K562 (cell line): ENCODE results near the gene MME. TPM values are rescaled to one million over a fixed set of nuclear protein-coding genes. Genes with fewer than 3 reads are reported as not detected.

Experiments used
- ATAC-seq: fragments of 200-7000 bp; cut with Tn5 transposase; 3 replicates; pipeline ENCODE4 v1.9.1; 2020; ENCODE audit warnings: moderate library complexity
- BruUV-seq: library from RNA; stranded (reverse); fragments of 400-500 nt; replicated peaks from 2 replicates; lab custom pipeline; 2021; lab: Mats Ljungman, UMichigan
- CTCF ChIA-PET: fragments of 300-600 bp; formaldehyde crosslinking; extraction: SDS; loops from one replicate; lab custom pipeline; 2021; ENCODE audit warnings: low intra/inter-chr PET ratio; lab: Yijun Ruan, JAX
- POLR2A ChIA-PET: fragments of 300-600, 350-650 bp; sonication (Branson Sonifier 250); formaldehyde crosslinking; extraction: SDS; loops from one replicate; lab custom pipeline; 2021; ENCODE audit warnings: antibody characterized with exemption, inconsistent platforms; lab: Yijun Ruan, JAX
- DNase-seq, 4 experiments: peaks; one replicate each; pipeline versions ENCODE4 v3.0.0 to v3.0.0-alpha.2; 2011 to 2018; ENCODE audit warnings: low spot score in 3 of 4, mixed read lengths in 3 of 4; ENCODE audit errors: extremely low read depth in 1 of 4
- FAIRE-seq: peaks from 2 replicates; lab custom pipeline; 2011; peaks lifted over from hg19 to GRCh38; lab: Jason Lieb, UNC
- H2AFZ ChIP-seq: 2 replicates; pipeline ENCODE4 v1.6.0; 2011; ENCODE audit warnings: low read depth, low read length, control low read depth, inconsistent platforms
- H3K27ac ChIP-seq: fragments of 200-600 bp; 3 replicates; pipeline ENCODE4 v1.8.0; 2011; ENCODE audit warnings: low read depth, mild to moderate bottlenecking, control low read depth, inconsistent platforms, low read length, moderate library complexity, mixed read lengths; ENCODE audit errors: extremely low read depth
- H3K27me3 ChIP-seq, 2 experiments: fragments of 300-600 bp in 1 of 2; 2 replicates in 1 of 2; 3 replicates in 1 of 2; pipeline versions ENCODE4 v1.6.0 to v1.8.0; 2011; ENCODE audit warnings: inconsistent platforms in 2 of 2, low read length in 2 of 2, mild to moderate bottlenecking in 1 of 2, mixed read lengths in 1 of 2, moderate library complexity in 1 of 2; ENCODE audit not compliant: control insufficient read depth in 2 of 2, insufficient read depth in 2 of 2
- H3K36me3 ChIP-seq: fragments of 300-600 bp; 3 replicates; pipeline ENCODE4 v1.8.0; 2011; ENCODE audit warnings: mild to moderate bottlenecking, low read length, inconsistent platforms; ENCODE audit not compliant: control insufficient read depth, insufficient read depth
- H3K4me1 ChIP-seq, 2 experiments: fragments of 200-600 bp in 1 of 2; replicated peaks in 1 of 2; 2 replicates in 1 of 2; 3 replicates in 1 of 2; pipeline versions ENCODE4 v1.5.1 to v1.8.0; 2011; ENCODE audit warnings: inconsistent platforms in 2 of 2, low read length in 2 of 2, mild to moderate bottlenecking in 1 of 2, mixed read lengths in 1 of 2, moderate library complexity in 1 of 2; ENCODE audit not compliant: control insufficient read depth in 2 of 2, insufficient read depth in 2 of 2
- H3K4me2 ChIP-seq: 2 replicates; pipeline ENCODE4 v1.6.1; 2011; ENCODE audit warnings: low read length, control low read depth, inconsistent platforms, mixed read lengths; ENCODE audit not compliant: insufficient read depth
- H3K4me3 ChIP-seq: fragments of 200-600 bp; sonication (generic), shearing (Covaris generic); 2 replicates; pipeline ENCODE4 v1.5.1; 2016; ENCODE audit warnings: control low read depth, inconsistent platforms
- H3K79me2 ChIP-seq: fragments of 200-600 bp; 3 replicates; pipeline ENCODE4 v1.8.0; 2011; ENCODE audit warnings: low read length, inconsistent platforms; ENCODE audit not compliant: control insufficient read depth, insufficient read depth
- H3K9ac ChIP-seq, 2 experiments: 2 replicates each; pipeline versions ENCODE4 v1.6.0 to v1.6.1; 2011; ENCODE audit warnings: low read depth in 2 of 2, low read length in 2 of 2, control low read depth in 1 of 2, inconsistent platforms in 1 of 2, mild to moderate bottlenecking in 1 of 2, mixed read lengths in 1 of 2; ENCODE audit not compliant: insufficient read depth in 1 of 2
- H3K9me1 ChIP-seq: one replicate; pipeline ENCODE4 v1.6.0; 2011; ENCODE audit warnings: inconsistent platforms, mild to moderate bottlenecking, low read length, moderate library complexity; ENCODE audit not compliant: control insufficient read depth, insufficient read depth
- H3K9me3 ChIP-seq: replicated peaks from 2 replicates; pipeline ENCODE4 v1.5.1; 2011; ENCODE audit warnings: low read depth, low read length, inconsistent platforms; ENCODE audit not compliant: control insufficient read depth, insufficient read depth
- H4K20me1 ChIP-seq: replicated peaks from 2 replicates; pipeline ENCODE4 v1.6.1; 2011; ENCODE audit warnings: low read length, inconsistent platforms, mixed read lengths; ENCODE audit not compliant: control insufficient read depth, insufficient read depth
- KAT7 ChIP-seq: sonication (generic); formaldehyde crosslinking; IDR thresholded peaks from 2 replicates; pipeline ENCODE4 v1.8.0; 2022; ENCODE audit warnings: missing genetic modification reagents, mild to moderate bottlenecking, borderline replicate concordance
- PRMT5 ChIP-seq: sonication (generic); formaldehyde crosslinking; IDR thresholded peaks from 2 replicates; pipeline ENCODE4 v1.5.0; 2020; ENCODE audit warnings: missing genetic modification reagents
- RBM17 ChIP-seq: fragments of 200-400 bp; formaldehyde crosslinking; IDR thresholded peaks from 2 replicates; pipeline ENCODE4 v1.6.1; 2017; ENCODE audit warnings: low read depth, mild to moderate bottlenecking, low read length, borderline replicate concordance
- TCF7L2 ChIP-seq: fragments of 150-350 bp; IDR thresholded peaks from 2 replicates; pipeline ENCODE4 v1.6.1; 2016; ENCODE audit warnings: low read depth, mild to moderate bottlenecking, low read length, moderate library complexity
- TEAD4 ChIP-seq, 2 experiments: sonication (generic) in 1 of 2; formaldehyde crosslinking in 1 of 2; IDR thresholded peaks; 2 replicates each; pipeline versions ENCODE4 v1.6.1 to v1.8.0; 2012 to 2022; ENCODE audit warnings: borderline replicate concordance in 1 of 2, inconsistent platforms in 1 of 2, low read length in 1 of 2, mild to moderate bottlenecking in 1 of 2, missing genetic modification reagents in 1 of 2
- ZBED1 ChIP-seq: IDR thresholded peaks from 2 replicates; pipeline ENCODE4 v1.6.1; 2014
- WGBS: fragments of 100-300 bp; shearing (Covaris generic); methylation state at CpG from one replicate; pipeline ENCODE4 v1.1.6; 2016; ENCODE audit warnings: low coverage, mixed read lengths; ENCODE audit not compliant: insufficient coverage; ENCODE audit errors: missing lambda C conversion rate; 5-methylcytosine and 5-hydroxymethylcytosine counted together
- in situ Hi-C: fragments of 300-500 bp; cut with MboI; formaldehyde crosslinking; loops from 4 replicates; pipeline ENCODE4 v1.15.0; 2018; ENCODE audit warnings: inconsistent platforms, mixed read lengths
- intact Hi-C: fragments of 100-400 bp; cut with micrococcal nuclease; formaldehyde crosslinking; loops from 2 replicates; pipeline ENCODE4 v1.14.2; 2022
- polyA plus RNA-seq, 8 experiments: library from polyadenylated mRNA; depleted of rRNA in 4 of 8; stranded (reverse) in 5 of 8; unstranded in 3 of 8; fragments of >200 nt; fragmentation: Nextera tagmentation in 2 of 8; fragmentation: Illumina TruSeq in 1 of 8; extraction: Ambion mirVana in 2 of 8; extraction: Trizol in 1 of 8; gene quantifications; 2 replicates each; pipeline versions ENCODE4 v1.2.1 to v1.2.3, GENCODE V29; 2011 to 2014; ENCODE audit warnings: inconsistent platforms in 1 of 8, missing spikeins in 1 of 8
- total RNA-seq, 7 experiments: library from RNA; depleted of rRNA in 6 of 7; stranded (reverse); fragments of >200 nt in 6 of 7; fragmentation: Illumina TruSeq in 2 of 7; extraction: Trizol in 2 of 7; gene quantifications; 2 replicates each; pipeline versions ENCODE4 v1.2.1 to v1.2.3, GENCODE V29; 2011 to 2021; ENCODE audit warnings: low replicate concordance in 1 of 7
- TF ChIP-seq, protein P1 (sequence below): fragments of 250-450 bp; sonication (Bioruptor Pico); IDR thresholded peaks from 2 replicates; pipeline ENCODE4 v1.4.0; 2020
- TF ChIP-seq, protein P2 (sequence below): fragments of 450-650 bp; IDR thresholded peaks from 2 replicates; pipeline ENCODE4 v1.6.1; 2017; ENCODE audit warnings: antibody characterized with exemption
- TF ChIP-seq, protein P3 (sequence below): fragments of 250-450 bp; sonication (Bioruptor Pico); IDR thresholded peaks from 2 replicates; pipeline ENCODE4 v1.9.0; 2021; ENCODE audit warnings: mild to moderate bottlenecking, inconsistent platforms

The MME gene
- total and polyA plus RNA-seq, 9 of the 15 experiments (the other 6 are each of a cell fraction or from before 2014, with no cell fraction given) = 0.80 to 8.6 (median 2.5) TPM

DNA sequence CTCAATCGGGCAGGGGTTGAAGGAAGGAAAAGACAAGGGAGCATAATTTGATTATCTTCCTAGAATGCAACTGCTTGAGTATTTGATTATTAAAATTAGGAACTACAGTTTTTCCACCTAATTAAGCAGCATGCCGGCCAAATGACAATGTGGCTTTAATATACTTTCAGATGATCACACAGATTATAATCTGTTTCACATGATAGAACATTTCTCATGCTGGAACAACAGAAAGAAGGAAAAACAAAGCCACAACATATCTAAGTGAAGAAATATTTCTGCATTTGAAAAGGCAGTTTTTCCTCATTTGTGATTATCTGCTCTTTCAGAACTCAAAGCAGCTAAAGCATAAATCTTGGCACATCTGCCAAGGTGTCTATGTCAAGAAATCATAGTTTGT is 130.6 kb downstream of the MME start (continued):
- TF ChIP-seq, protein P1, sequence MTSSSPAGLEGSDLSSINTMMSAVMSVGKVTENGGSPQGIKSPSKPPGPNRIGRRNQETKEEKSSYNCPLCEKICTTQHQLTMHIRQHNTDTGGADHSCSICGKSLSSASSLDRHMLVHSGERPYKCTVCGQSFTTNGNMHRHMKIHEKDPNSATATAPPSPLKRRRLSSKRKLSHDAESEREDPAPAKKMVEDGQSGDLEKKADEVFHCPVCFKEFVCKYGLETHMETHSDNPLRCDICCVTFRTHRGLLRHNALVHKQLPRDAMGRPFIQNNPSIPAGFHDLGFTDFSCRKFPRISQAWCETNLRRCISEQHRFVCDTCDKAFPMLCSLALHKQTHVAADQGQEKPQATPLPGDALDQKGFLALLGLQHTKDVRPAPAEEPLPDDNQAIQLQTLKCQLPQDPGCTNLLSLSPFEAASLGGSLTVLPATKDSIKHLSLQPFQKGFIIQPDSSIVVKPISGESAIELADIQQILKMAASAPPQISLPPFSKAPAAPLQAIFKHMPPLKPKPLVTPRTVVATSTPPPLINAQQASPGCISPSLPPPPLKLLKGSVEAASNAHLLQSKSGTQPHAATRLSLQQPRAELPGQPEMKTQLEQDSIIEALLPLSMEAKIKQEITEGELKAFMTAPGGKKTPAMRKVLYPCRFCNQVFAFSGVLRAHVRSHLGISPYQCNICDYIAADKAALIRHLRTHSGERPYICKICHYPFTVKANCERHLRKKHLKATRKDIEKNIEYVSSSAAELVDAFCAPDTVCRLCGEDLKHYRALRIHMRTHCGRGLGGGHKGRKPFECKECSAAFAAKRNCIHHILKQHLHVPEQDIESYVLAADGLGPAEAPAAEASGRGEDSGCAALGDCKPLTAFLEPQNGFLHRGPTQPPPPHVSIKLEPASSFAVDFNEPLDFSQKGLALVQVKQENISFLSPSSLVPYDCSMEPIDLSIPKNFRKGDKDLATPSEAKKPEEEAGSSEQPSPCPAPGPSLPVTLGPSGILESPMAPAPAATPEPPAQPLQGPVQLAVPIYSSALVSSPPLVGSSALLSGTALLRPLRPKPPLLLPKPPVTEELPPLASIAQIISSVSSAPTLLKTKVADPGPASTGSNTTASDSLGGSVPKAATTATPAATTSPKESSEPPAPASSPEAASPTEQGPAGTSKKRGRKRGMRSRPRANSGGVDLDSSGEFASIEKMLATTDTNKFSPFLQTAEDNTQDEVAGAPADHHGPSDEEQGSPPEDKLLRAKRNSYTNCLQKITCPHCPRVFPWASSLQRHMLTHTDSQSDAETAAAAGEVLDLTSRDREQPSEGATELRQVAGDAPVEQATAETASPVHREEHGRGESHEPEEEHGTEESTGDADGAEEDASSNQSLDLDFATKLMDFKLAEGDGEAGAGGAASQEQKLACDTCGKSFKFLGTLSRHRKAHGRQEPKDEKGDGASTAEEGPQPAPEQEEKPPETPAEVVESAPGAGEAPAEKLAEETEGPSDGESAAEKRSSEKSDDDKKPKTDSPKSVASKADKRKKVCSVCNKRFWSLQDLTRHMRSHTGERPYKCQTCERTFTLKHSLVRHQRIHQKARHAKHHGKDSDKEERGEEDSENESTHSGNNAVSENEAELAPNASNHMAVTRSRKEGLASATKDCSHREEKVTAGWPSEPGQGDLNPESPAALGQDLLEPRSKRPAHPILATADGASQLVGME = no peak
- TF ChIP-seq TCF7L2 (no peak), ZBED1 (no peak), TEAD4 (IDR thresholded peaks at IDR 0.05; ENCODE audit: low read length) (no peak), TEAD4 (CRISPR knock-in tag; IDR thresholded peaks at IDR 0.05; ENCODE audit: borderline replicate concordance) (no peak)
- TF ChIP-seq, all 486 proteins: peak for 0

DNA sequence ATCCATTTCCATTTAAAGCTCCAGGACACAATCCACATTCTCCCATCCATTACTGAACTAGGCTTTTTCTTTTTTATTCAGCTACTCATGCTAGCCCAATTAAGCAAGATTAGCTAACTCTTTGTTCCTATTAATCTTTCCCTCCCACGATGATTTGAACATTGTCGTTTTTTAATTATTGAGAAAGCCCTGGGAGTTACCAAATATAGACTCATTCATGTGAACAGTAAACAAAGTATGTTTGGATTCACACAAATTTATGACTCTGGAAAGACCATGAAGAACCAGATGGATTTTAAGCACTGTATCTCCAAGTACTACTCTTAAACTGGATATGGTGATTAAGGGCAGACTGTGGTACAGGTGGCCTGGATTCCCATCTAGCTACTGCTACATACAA is 131.1 kb downstream of the MME start:
- no peaks in the 10 kb centered on the region for H3K27me3 ChIP-seq
- H3K79me2 ChIP-seq = no peaks in the 10 kb centered on the region
- FAIRE-seq (no peak), DNase-seq (no peak), ATAC-seq (no peak)
- no peaks in the 10 kb centered on the region for H3K9me1 ChIP-seq
- H3K9ac ChIP-seq = no peak overlapping the region
- no peak overlapping the region for H3K4me3 ChIP-seq
- H2AFZ ChIP-seq = no peak overlapping the region
- H4K20me1 ChIP-seq = no peaks in the 10 kb centered on the region
- ChIA-PET POLR2A (interaction anchor here (0.5 to 1.8 kb wide), 2 partner anchors 13 to 1910 kb away, joined by 3 to 4 read pairs; no protein-coding TSS in a partner anchor), CTCF (interaction anchor here (0.7 kb wide), 1 partner anchor 22 kb away, joined by 3 read pairs; no protein-coding TSS in a partner anchor)
- no peak overlapping the region for H3K4me2 ChIP-seq
- WGBS = 33% methylated on average over 2 of the region's 2 CpGs
- intact Hi-C loops (loop anchor here (10.0 kb wide), 1 partner anchor 114 kb away; no protein-coding TSS in a partner anchor), in situ Hi-C loops (no loop called here)
- H3K4me1 ChIP-seq = no peaks in the 10 kb centered on the region
- no peak overlapping the region for H3K27ac ChIP-seq
- no peaks in the 10 kb centered on the region for H3K36me3 ChIP-seq
- no peaks in the 10 kb centered on the region for H3K9me3 ChIP-seq
- no TSS peak for BruUV-seq
- no peak for TF ChIP-seq RBM17
- TF ChIP-seq, protein P2, sequence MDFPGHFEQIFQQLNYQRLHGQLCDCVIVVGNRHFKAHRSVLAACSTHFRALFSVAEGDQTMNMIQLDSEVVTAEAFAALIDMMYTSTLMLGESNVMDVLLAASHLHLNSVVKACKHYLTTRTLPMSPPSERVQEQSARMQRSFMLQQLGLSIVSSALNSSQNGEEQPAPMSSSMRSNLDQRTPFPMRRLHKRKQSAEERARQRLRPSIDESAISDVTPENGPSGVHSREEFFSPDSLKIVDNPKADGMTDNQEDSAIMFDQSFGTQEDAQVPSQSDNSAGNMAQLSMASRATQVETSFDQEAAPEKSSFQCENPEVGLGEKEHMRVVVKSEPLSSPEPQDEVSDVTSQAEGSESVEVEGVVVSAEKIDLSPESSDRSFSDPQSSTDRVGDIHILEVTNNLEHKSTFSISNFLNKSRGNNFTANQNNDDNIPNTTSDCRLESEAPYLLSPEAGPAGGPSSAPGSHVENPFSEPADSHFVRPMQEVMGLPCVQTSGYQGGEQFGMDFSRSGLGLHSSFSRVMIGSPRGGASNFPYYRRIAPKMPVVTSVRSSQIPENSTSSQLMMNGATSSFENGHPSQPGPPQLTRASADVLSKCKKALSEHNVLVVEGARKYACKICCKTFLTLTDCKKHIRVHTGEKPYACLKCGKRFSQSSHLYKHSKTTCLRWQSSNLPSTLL = no peak
- TF ChIP-seq KAT7 (CRISPR knock-in tag) = no peak
- TF ChIP-seq PRMT5 (CRISPR knock-in tag) = no peak
- TF ChIP-seq, protein P3, sequence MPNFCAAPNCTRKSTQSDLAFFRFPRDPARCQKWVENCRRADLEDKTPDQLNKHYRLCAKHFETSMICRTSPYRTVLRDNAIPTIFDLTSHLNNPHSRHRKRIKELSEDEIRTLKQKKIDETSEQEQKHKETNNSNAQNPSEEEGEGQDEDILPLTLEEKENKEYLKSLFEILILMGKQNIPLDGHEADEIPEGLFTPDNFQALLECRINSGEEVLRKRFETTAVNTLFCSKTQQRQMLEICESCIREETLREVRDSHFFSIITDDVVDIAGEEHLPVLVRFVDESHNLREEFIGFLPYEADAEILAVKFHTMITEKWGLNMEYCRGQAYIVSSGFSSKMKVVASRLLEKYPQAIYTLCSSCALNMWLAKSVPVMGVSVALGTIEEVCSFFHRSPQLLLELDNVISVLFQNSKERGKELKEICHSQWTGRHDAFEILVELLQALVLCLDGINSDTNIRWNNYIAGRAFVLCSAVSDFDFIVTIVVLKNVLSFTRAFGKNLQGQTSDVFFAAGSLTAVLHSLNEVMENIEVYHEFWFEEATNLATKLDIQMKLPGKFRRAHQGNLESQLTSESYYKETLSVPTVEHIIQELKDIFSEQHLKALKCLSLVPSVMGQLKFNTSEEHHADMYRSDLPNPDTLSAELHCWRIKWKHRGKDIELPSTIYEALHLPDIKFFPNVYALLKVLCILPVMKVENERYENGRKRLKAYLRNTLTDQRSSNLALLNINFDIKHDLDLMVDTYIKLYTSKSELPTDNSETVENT = no peak
